K562 (cell line): ENCODE measurements around the gene ZNHIT2. TPM values are rescaled to one million over a fixed set of nuclear protein-coding genes. Genes with fewer than 3 reads are reported as not detected.

Source experiments
- BRD9 ChIP-seq: fragments of 450-650 bp; IDR thresholded peaks from 2 replicates; pipeline ENCODE4 v1.6.1; 2018; ENCODE audit warnings: low read depth; ENCODE audit not compliant: partially characterized antibody
- C11orf30 ChIP-seq: fragments of 450-650 bp; IDR thresholded peaks from 2 replicates; pipeline ENCODE4 v1.6.1; 2016; ENCODE audit warnings: low read depth, mild to moderate bottlenecking
- CEBPG ChIP-seq, 3 experiments: fragments of 200-800 bp in 1 of 3; sonication (Bioruptor generic) in 1 of 3; sonication (generic) in 1 of 3; formaldehyde crosslinking in 1 of 3; IDR thresholded peaks in 2 of 3; conservative IDR thresholded peaks in 1 of 3; 2 replicates each; pipeline versions ENCODE4 v1.6.1 to v1.8.0; 2016 to 2022; ENCODE audit warnings: missing compliant biosample characterization in 2 of 3, missing genetic modification characterization in 2 of 3, mild to moderate bottlenecking in 1 of 3, missing genetic modification reagents in 1 of 3
- FOS ChIP-seq: IDR thresholded peaks from 3 replicates; pipeline ENCODE4 v1.6.1; 2011; ENCODE audit not compliant: insufficient read length; ENCODE audit errors: extremely low read depth
- GABPB2 ChIP-seq: fragments of 250-450 bp; sonication (Bioruptor Pico); conservative IDR thresholded peaks from 2 replicates; pipeline ENCODE4 v1.5.1; 2021; ENCODE audit warnings: mild to moderate bottlenecking
- MTA3 ChIP-seq: fragments of 450-650 bp; formaldehyde crosslinking; IDR thresholded peaks from 2 replicates; pipeline ENCODE4 v1.6.1; 2017; ENCODE audit warnings: mild to moderate bottlenecking, borderline replicate concordance
- PYGO2 ChIP-seq: fragments of 450-650 bp; IDR thresholded peaks from 2 replicates; pipeline ENCODE4 v1.6.1; 2016; ENCODE audit warnings: mild to moderate bottlenecking, missing genetic modification characterization, moderate library complexity, missing compliant biosample characterization
- RUNX1 ChIP-seq: sonication (generic); IDR thresholded peaks from 2 replicates; pipeline ENCODE4 v1.6.1; 2016; ENCODE audit warnings: antibody characterized with exemption, low read depth
- SMAD4 ChIP-seq: fragments of 250-450 bp; sonication (Bioruptor Pico); conservative IDR thresholded peaks from 2 replicates; pipeline ENCODE4 v1.8.0; 2021; ENCODE audit warnings: inconsistent platforms, mild to moderate bottlenecking, moderate library complexity
- SOX6 ChIP-seq: fragments of 450-650 bp; IDR thresholded peaks from 2 replicates; pipeline ENCODE4 v1.6.1; 2014; ENCODE audit warnings: mild to moderate bottlenecking
- SREBF1 ChIP-seq: fragments of 150-350 bp; IDR thresholded peaks from 2 replicates; pipeline ENCODE4 v1.6.1; 2014; ENCODE audit warnings: antibody characterized with exemption, low read depth, low read length, borderline replicate concordance
- ZBTB7A ChIP-seq: IDR thresholded peaks from 2 replicates; pipeline ENCODE4 v1.6.1; 2011; ENCODE audit warnings: low read depth, mild to moderate bottlenecking, low read length, moderate library complexity, borderline replicate concordance; ENCODE audit not compliant: control insufficient read depth
- ZNF124 ChIP-seq: sonication (generic); formaldehyde crosslinking; IDR thresholded peaks from 2 replicates; pipeline ENCODE4 v1.8.1; 2022; ENCODE audit warnings: missing genetic modification reagents
- ZNF76 ChIP-seq: fragments of 250-450 bp; sonication (Bioruptor Pico); IDR thresholded peaks from 2 replicates; pipeline ENCODE4 v1.4.0; 2020; ENCODE audit warnings: mild to moderate bottlenecking, moderate library complexity, borderline replicate concordance
- ZSCAN29 ChIP-seq: fragments of 450-650 bp; IDR thresholded peaks from 2 replicates; pipeline ENCODE4 v1.6.1; 2017
- polyA plus RNA-seq, 8 experiments: library from polyadenylated mRNA; depleted of rRNA in 4 of 8; stranded (reverse) in 5 of 8; unstranded in 3 of 8; fragments of >200 nt; fragmentation: Nextera tagmentation in 2 of 8; fragmentation: Illumina TruSeq in 1 of 8; extraction: Ambion mirVana in 2 of 8; extraction: Trizol in 1 of 8; gene quantifications; 2 replicates each; pipeline versions ENCODE4 v1.2.1 to v1.2.3, GENCODE V29; 2011 to 2014; ENCODE audit warnings: inconsistent platforms in 1 of 8, missing spikeins in 1 of 8
- total RNA-seq, 7 experiments: library from RNA; depleted of rRNA in 6 of 7; stranded (reverse); fragments of >200 nt in 6 of 7; fragmentation: Illumina TruSeq in 2 of 7; extraction: Trizol in 2 of 7; gene quantifications; 2 replicates each; pipeline versions ENCODE4 v1.2.1 to v1.2.3, GENCODE V29; 2011 to 2021; ENCODE audit warnings: low replicate concordance in 1 of 7
- TF ChIP-seq, protein P1 (sequence below), 2 experiments: fragments of 450-650 bp in 1 of 2; sonication (generic) in 1 of 2; formaldehyde crosslinking in 1 of 2; IDR thresholded peaks in 1 of 2; conservative IDR thresholded peaks in 1 of 2; 2 replicates each; pipeline versions ENCODE4 v1.6.1 to v1.8.1; 2016 to 2023; ENCODE audit warnings: mild to moderate bottlenecking in 2 of 2, moderate library complexity in 2 of 2, inconsistent platforms in 1 of 2, missing genetic modification reagents in 1 of 2
- TF ChIP-seq, protein P2 (sequence below): fragments of 200-400 bp; formaldehyde crosslinking; IDR thresholded peaks from 2 replicates; pipeline ENCODE4 v1.6.1; 2017; ENCODE audit warnings: mild to moderate bottlenecking, low read depth, low read length, moderate library complexity
- TF ChIP-seq, protein P3 (sequence below): fragments of 250-450 bp; sonication (Bioruptor Pico); IDR thresholded peaks from 2 replicates; pipeline ENCODE4 v1.6.1; 2021; ENCODE audit warnings: mild to moderate bottlenecking
- TF ChIP-seq, protein P4 (sequence below): fragments of 250-450 bp; sonication (Bioruptor Pico); IDR thresholded peaks from 2 replicates; pipeline ENCODE4 v1.8.0; 2022; ENCODE audit warnings: moderate library complexity, mild to moderate bottlenecking, inconsistent platforms
- TF ChIP-seq, protein P5 (sequence below): sonication (generic); formaldehyde crosslinking; IDR thresholded peaks from 2 replicates; pipeline ENCODE4 v1.8.1; 2023; ENCODE audit warnings: mild to moderate bottlenecking, missing genetic modification reagents, moderate library complexity

ZNHIT2 gene
- total and polyA plus RNA-seq, 9 of the 15 experiments (the other 6 are each of a cell fraction or from before 2014, with no cell fraction given) = 0.08 to 39.0 (median 2.5) TPM

DNA sequence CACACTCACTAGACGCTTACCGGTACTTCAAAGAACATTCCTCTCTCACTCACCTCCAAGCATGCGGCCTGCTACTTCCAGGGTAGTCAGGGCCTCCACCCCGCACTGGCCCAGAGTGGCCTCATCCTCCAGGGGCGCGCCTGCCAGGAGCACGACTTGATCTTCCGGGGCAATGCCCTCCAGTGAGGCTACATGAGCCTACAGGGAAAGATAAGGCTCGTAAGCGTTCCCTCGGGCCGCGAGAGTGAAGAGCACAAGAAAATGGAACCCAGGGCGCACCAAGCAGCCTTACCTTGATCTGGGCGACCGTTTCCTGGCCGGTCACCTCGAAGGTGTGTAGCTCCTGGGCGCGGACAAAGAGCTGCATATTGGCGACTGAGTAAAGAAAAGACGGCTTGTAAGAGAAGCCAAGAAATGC, 4.0 kb upstream of the ZNHIT2 start (continued):
- TF ChIP-seq BRD9 = peak; percentile 76
- no peak for TF ChIP-seq FOS
- TF ChIP-seq SMAD4 (CRISPR knock-in tag) = peak; percentile 9; the same call in 1 of the 2 replicates
- no peak for TF ChIP-seq ZBTB7A
- no peak for TF ChIP-seq PYGO2 (tag)
- TF ChIP-seq GABPB2 (CRISPR knock-in tag) = no peak
- no peak for TF ChIP-seq ZNF76
- TF ChIP-seq, protein P1, sequence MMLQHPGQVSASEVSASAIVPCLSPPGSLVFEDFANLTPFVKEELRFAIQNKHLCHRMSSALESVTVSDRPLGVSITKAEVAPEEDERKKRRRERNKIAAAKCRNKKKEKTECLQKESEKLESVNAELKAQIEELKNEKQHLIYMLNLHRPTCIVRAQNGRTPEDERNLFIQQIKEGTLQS (IDR thresholded peaks at IDR 0.05) = no peak
- TF ChIP-seq, protein P1 (CRISPR knock-in tag; conservative IDR thresholded peaks at IDR 0.05) = no peak
- TF ChIP-seq, protein P2, sequence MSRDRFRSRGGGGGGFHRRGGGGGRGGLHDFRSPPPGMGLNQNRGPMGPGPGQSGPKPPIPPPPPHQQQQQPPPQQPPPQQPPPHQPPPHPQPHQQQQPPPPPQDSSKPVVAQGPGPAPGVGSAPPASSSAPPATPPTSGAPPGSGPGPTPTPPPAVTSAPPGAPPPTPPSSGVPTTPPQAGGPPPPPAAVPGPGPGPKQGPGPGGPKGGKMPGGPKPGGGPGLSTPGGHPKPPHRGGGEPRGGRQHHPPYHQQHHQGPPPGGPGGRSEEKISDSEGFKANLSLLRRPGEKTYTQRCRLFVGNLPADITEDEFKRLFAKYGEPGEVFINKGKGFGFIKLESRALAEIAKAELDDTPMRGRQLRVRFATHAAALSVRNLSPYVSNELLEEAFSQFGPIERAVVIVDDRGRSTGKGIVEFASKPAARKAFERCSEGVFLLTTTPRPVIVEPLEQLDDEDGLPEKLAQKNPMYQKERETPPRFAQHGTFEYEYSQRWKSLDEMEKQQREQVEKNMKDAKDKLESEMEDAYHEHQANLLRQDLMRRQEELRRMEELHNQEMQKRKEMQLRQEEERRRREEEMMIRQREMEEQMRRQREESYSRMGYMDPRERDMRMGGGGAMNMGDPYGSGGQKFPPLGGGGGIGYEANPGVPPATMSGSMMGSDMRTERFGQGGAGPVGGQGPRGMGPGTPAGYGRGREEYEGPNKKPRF = no peak
- no peak for TF ChIP-seq ZSCAN29
- TF ChIP-seq SOX6 = no peak
- TF ChIP-seq, protein P3, sequence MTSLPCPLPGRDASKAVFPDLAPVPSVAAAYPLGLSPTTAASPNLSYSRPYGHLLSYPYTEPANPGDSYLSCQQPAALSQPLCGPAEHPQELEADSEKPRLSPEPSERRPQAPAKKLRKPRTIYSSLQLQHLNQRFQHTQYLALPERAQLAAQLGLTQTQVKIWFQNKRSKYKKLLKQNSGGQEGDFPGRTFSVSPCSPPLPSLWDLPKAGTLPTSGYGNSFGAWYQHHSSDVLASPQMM = no peak
- TF ChIP-seq MTA3 = no peak
- TF ChIP-seq, protein P4, sequence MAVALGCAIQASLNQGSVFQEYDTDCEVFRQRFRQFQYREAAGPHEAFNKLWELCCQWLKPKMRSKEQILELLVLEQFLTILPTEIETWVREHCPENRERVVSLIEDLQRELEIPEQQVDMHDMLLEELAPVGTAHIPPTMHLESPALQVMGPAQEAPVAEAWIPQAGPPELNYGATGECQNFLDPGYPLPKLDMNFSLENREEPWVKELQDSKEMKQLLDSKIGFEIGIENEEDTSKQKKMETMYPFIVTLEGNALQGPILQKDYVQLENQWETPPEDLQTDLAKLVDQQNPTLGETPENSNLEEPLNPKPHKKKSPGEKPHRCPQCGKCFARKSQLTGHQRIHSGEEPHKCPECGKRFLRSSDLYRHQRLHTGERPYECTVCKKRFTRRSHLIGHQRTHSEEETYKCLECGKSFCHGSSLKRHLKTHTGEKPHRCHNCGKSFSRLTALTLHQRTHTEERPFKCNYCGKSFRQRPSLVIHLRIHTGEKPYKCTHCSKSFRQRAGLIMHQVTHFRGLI (CRISPR knock-in tag) = no peak
- TF ChIP-seq ZNF124 (CRISPR knock-in tag) = no peak
- no peak for TF ChIP-seq C11orf30
- TF ChIP-seq, protein P5, sequence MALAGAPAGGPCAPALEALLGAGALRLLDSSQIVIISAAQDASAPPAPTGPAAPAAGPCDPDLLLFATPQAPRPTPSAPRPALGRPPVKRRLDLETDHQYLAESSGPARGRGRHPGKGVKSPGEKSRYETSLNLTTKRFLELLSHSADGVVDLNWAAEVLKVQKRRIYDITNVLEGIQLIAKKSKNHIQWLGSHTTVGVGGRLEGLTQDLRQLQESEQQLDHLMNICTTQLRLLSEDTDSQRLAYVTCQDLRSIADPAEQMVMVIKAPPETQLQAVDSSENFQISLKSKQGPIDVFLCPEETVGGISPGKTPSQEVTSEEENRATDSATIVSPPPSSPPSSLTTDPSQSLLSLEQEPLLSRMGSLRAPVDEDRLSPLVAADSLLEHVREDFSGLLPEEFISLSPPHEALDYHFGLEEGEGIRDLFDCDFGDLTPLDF (CRISPR knock-in tag) = no peak
- no peak for TF ChIP-seq SREBF1
- no peak for TF ChIP-seq RUNX1
- TF ChIP-seq CEBPG (CRISPR knock-in tag; IDR thresholded peaks at IDR 0.05) = peak; percentile 40; the same call in 1 of the 2 replicates
- TF ChIP-seq CEBPG (tag; conservative IDR thresholded peaks at IDR 0.05 in 1 of 2, IDR thresholded peaks at IDR 0.05 in 1 of 2) = no peak
